ENCODE results near the gene GNB2. TPM values are rescaled to one million over a fixed set of nuclear protein-coding genes. Genes with fewer than 3 reads are reported as not detected.

GNB2 gene
- polyA plus RNA-seq, 2 of the 4 experiments (the other 2 are of a cell fraction) = 50.8 to 163 TPM

- Histone ChIP-seq H3K4me2 (no peak overlapping the region), H3K4me1 (peaks cover 17% of the 10 kb centered on the region), H3K27ac (no peak overlapping the region), H3K4me3 (no peak overlapping the region), H3K9me3 (no peaks in the 10 kb centered on the region)
- TF ChIP-seq POLR2AphosphoS2 (conservative IDR thresholded peaks at IDR 0.05; ENCODE audit: low read length) (no peak), HEYL (CRISPR knock-in tag; IDR thresholded peaks at IDR 0.05) (no peak), TP53 (CRISPR knock-in tag; IDR thresholded peaks at IDR 0.05) (no peak), HES2 (IDR thresholded peaks at IDR 0.05) (no peak), CHD2 (IDR thresholded peaks at IDR 0.05; ENCODE audit: low read length, partially characterized antibody) (no peak), CBX8 (IDR thresholded peaks at IDR 0.05) (no peak), ZC3H11A (IDR thresholded peaks at IDR 0.05) (no peak), EHMT2 (IDR thresholded peaks at IDR 0.05; ENCODE audit: low read depth) (no peak), PHF8 (IDR thresholded peaks at IDR 0.05; ENCODE audit: borderline replicate concordance, low read depth) (no peak), NPAS2 (CRISPR knock-in tag; IDR thresholded peaks at IDR 0.05; ENCODE audit: borderline replicate concordance) (no peak), BHLHE40 (IDR thresholded peaks at IDR 0.05; ENCODE audit: low read depth, low read length) (no peak), FOSL2 (IDR thresholded peaks at IDR 0.05) (no peak), FOSL2 (CRISPR knock-in tag; IDR thresholded peaks at IDR 0.05) (no peak)
- ChIA-PET CTCF (interaction anchor here (7.0 to 10.6 kb wide), 3 partner anchors 11 to 56 kb away, joined by 72 to 158 read pairs (median 142); partner anchors contain the start of gene POP7), POLR2A (no interaction called here)
- no peak for ATAC-seq
- DNase-seq (ENCODE audit: low read depth in 1 of 2, low spot score in 1 of 2) = no peak
- WGBS (ENCODE audit: missing lambda C conversion rate) = 97% methylated on average over 20 of the region's 22 CpGs
- FAIRE-seq = no peak
Measured at GRCh38 chr7:100687261-100687660, 13.7 kb downstream of the GNB2 start.

- ChIA-PET CTCF (interaction anchor here (7.0 to 10.6 kb wide), 3 partner anchors 11 to 56 kb away, joined by 72 to 158 read pairs (median 142); partner anchors contain the start of gene POP7), POLR2A (no interaction called here)
- Histone ChIP-seq H3K4me2 (no peak overlapping the region), H3K27ac (no peak overlapping the region), H3K4me1 (peaks cover 19% of the 10 kb centered on the region), H3K4me3 (no peak overlapping the region), H3K9me3 (no peaks in the 10 kb centered on the region)
- TF ChIP-seq, protein P1, sequence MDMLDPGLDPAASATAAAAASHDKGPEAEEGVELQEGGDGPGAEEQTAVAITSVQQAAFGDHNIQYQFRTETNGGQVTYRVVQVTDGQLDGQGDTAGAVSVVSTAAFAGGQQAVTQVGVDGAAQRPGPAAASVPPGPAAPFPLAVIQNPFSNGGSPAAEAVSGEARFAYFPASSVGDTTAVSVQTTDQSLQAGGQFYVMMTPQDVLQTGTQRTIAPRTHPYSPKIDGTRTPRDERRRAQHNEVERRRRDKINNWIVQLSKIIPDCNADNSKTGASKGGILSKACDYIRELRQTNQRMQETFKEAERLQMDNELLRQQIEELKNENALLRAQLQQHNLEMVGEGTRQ (IDR thresholded peaks at IDR 0.05) = no peak
- TF ChIP-seq CEBPB (IDR thresholded peaks at IDR 0.05) = no peak
- no peak for TF ChIP-seq HOXB5 (CRISPR knock-in tag; IDR thresholded peaks at IDR 0.05)
- no peak for TF ChIP-seq MYC (IDR thresholded peaks at IDR 0.05; ENCODE audit: borderline replicate concordance, low read length)
- no peak for TF ChIP-seq RNF2 (IDR thresholded peaks at IDR 0.05; ENCODE audit: borderline replicate concordance, low read depth)
- TF ChIP-seq MAX (IDR thresholded peaks at IDR 0.05) = no peak
- no peak for TF ChIP-seq CBX2 (IDR thresholded peaks at IDR 0.05; ENCODE audit: borderline replicate concordance, low read depth)
- TF ChIP-seq, protein P2, sequence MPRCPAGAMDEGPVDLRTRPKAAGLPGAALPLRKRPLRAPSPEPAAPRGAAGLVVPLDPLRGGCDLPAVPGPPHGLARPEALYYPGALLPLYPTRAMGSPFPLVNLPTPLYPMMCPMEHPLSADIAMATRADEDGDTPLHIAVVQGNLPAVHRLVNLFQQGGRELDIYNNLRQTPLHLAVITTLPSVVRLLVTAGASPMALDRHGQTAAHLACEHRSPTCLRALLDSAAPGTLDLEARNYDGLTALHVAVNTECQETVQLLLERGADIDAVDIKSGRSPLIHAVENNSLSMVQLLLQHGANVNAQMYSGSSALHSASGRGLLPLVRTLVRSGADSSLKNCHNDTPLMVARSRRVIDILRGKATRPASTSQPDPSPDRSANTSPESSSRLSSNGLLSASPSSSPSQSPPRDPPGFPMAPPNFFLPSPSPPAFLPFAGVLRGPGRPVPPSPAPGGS (IDR thresholded peaks at IDR 0.05) = no peak
- no peak for DNase-seq (ENCODE audit: low read depth in 1 of 2, low spot score in 1 of 2)
- ATAC-seq = no peak
- 87% methylated on average over 17 of the region's 25 CpGs for WGBS (ENCODE audit: missing lambda C conversion rate)
- no peak for FAIRE-seq
Measured at GRCh38 chr7:100687751-100688300, 14.3 kb downstream of the GNB2 start.

DNA sequence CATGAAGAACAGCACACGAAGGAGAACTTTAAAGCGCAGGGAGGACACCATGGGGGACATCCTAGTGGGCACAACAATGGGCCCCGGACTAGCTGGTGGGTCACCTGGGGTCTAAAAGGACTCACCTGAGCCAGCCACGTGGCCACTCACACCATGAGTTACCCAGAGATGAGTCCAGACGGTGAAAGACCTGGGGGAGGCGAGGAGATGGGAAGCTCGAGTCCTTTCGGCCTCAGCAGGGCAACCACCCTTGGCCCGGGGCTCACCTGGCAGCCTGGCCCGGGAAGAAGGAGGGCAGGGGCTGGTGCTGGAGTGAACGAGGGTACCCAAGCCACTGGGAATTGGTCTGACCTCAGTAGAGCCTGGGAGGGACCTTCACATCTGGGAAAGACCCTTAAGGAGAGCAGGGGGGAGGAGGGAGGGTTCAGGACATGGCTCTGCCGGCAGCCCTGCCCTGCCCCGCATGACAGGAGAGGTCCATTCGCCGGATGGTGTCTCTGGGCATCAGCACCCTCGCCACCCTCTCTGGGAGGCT lies 14.9 kb downstream of the GNB2 start:
- POLR2A ChIA-PET = no interaction called here
- 87% methylated on average over 16 of the region's 16 CpGs for WGBS (ENCODE audit: missing lambda C conversion rate)
- H3K4me3 ChIP-seq = no peak overlapping the region

More for the DNA sequence above, 14.9 kb downstream of the GNB2 start:
- CTCF ChIA-PET = interaction anchor here (1.5 to 10.6 kb wide), 4 partner anchors 12 to 129 kb away, joined by 4 to 158 read pairs (median 107); partner anchors contain the start of gene POP7
- FAIRE-seq (no peak), DNase-seq (ENCODE audit: low read depth in 1 of 2, low spot score in 1 of 2) (no peak), ATAC-seq (no peak)
- Histone ChIP-seq H3K27ac (no peak overlapping the region), H3K4me1 (peaks cover 21% of the 10 kb centered on the region), H3K9me3 (no peaks in the 10 kb centered on the region), H3K4me2 (no peak overlapping the region)
- TF ChIP-seq, protein P1 (IDR thresholded peaks at IDR 0.05) = no peak
- TF ChIP-seq GATA3 (IDR thresholded peaks at IDR 0.05; ENCODE audit: borderline replicate concordance) = no peak
- TF ChIP-seq EHMT2 (IDR thresholded peaks at IDR 0.05; ENCODE audit: low read depth) = no peak
- no peak for TF ChIP-seq MAFK (IDR thresholded peaks at IDR 0.05; ENCODE audit: partially characterized antibody)
- no peak for TF ChIP-seq KDM1A (IDR thresholded peaks at IDR 0.05; ENCODE audit: low read depth)
- TF ChIP-seq, protein P2 (IDR thresholded peaks at IDR 0.05) = no peak
- no peak for TF ChIP-seq MAZ (IDR thresholded peaks at IDR 0.05; ENCODE audit: borderline replicate concordance, low read depth, low read length)
- no peak for TF ChIP-seq HES2 (IDR thresholded peaks at IDR 0.05)
